Naive B cell (primary cell): ENCODE measurements around the gene SOST. TPM values are rescaled to one million over a fixed set of nuclear protein-coding genes. Genes with fewer than 3 reads are reported as not detected.
A peak's percentile ranks its signal among the peaks of the same experiment; 100 is the strongest.

Source experiments
- ATAC-seq, 2 donors: fragments of 150-1000 bp; cut with Tn5 transposase; 2 replicates each; pipeline ENCODE4 v1.10.0; 2021; ENCODE audit warnings: low read depth in 2 of 2, mild to moderate bottlenecking in 2 of 2, moderate library complexity in 2 of 2
- DNase-seq: peaks from one replicate; pipeline ENCODE4 v3.0.0; 2022
- H3K27ac Mint-ChIP-seq, 6 donors: one replicate each; pipeline ENCODE4 v1.8.0; 2020 to 2022; ENCODE audit warnings: mild to moderate bottlenecking in 6 of 6, mixed read lengths in 6 of 6, moderate library complexity in 5 of 6, inconsistent platforms in 2 of 6
- H3K27me3 Mint-ChIP-seq, 3 donors: one replicate each; pipeline ENCODE4 v1.8.0; 2021 to 2022; ENCODE audit warnings: mixed read lengths in 3 of 3, mild to moderate bottlenecking in 1 of 3
- H3K36me3 Mint-ChIP-seq, 2 donors: one replicate each; pipeline ENCODE4 v1.8.0; 2020 to 2022; ENCODE audit warnings: mixed read lengths in 2 of 2, inconsistent platforms in 1 of 2, mild to moderate bottlenecking in 1 of 2
- H3K4me1 Mint-ChIP-seq, 3 donors: one replicate each; pipeline ENCODE4 v1.8.0; 2020 to 2022; ENCODE audit warnings: mixed read lengths in 3 of 3, inconsistent platforms in 1 of 3, mild to moderate bottlenecking in 1 of 3, moderate library complexity in 1 of 3
- H3K4me3 Mint-ChIP-seq, 8 donors: one replicate each; pipeline ENCODE4 v1.8.0; 2020 to 2022; ENCODE audit warnings: mild to moderate bottlenecking in 8 of 8, mixed read lengths in 8 of 8, moderate library complexity in 8 of 8, inconsistent platforms in 2 of 8
- H3K9me3 Mint-ChIP-seq, 7 donors: one replicate each; pipeline ENCODE4 v1.8.0; 2020 to 2022; ENCODE audit warnings: mixed read lengths in 7 of 7, mild to moderate bottlenecking in 5 of 7, inconsistent platforms in 2 of 7, moderate library complexity in 1 of 7
- polyA plus RNA-seq, 6 donors: library from polyadenylated mRNA; unstranded; fragments of 300-500 nt; fragmentation: Illumina TruSeq; gene quantifications; one replicate each; pipeline ENCODE4 v1.2.3, GENCODE V29; 2021; ENCODE audit warnings: low read depth in 6 of 6

Gene SOST
- polyA plus RNA-seq, 6 donors from 2014 or later = not detected

GRCh38 chr17:43769426-43769825 is 10.8 kb upstream of the SOST start:
- ATAC-seq = no peak
- H3K36me3 Mint-ChIP-seq = no peaks in the 10 kb centered on the region
- H3K9me3 Mint-ChIP-seq = no peaks in the 10 kb centered on the region

GRCh38 chr17:43768943-43769342 is 10.4 kb upstream of the SOST start:
- H3K9me3 Mint-ChIP-seq = no peaks in the 10 kb centered on the region
- no peak for DNase-seq
- H3K27ac Mint-ChIP-seq = peak overlapping the region in 1 of 6 donors; percentile 80
- H3K4me1 Mint-ChIP-seq = peaks cover 27 to 36% (median 29%) of the 10 kb centered on the region in 3 donors
- ATAC-seq = no peak
- peak overlapping the region in 2 of 8 donors; percentile 54 to 55 for H3K4me3 Mint-ChIP-seq
- no peaks in the 10 kb centered on the region for H3K36me3 Mint-ChIP-seq
- H3K27me3 Mint-ChIP-seq = no peaks in the 10 kb centered on the region

More at GRCh38 chr17:43769426-43769825, 10.8 kb upstream of the SOST start:
- peaks cover 27 to 41% (median 29%) of the 10 kb centered on the region in 3 donors for H3K4me1 Mint-ChIP-seq
- peak overlapping the region in 1 of 8 donors; percentile 6 for H3K4me3 Mint-ChIP-seq
- no peaks in the 10 kb centered on the region for H3K27me3 Mint-ChIP-seq
- DNase-seq = no peak
- no peak overlapping the region for H3K27ac Mint-ChIP-seq

- DNase-seq = peak; percentile 44
- H3K27me3 Mint-ChIP-seq = no peaks in the 10 kb centered on the region
- no peaks in the 10 kb centered on the region for H3K36me3 Mint-ChIP-seq
- ATAC-seq = peak; percentile 90 to 93
- peak overlapping the region in 3 of 8 donors; percentile 30 to 54 (median 40) for H3K4me3 Mint-ChIP-seq
- peak overlapping the region in 2 of 6 donors; percentile 20 to 90 for H3K27ac Mint-ChIP-seq
- peaks cover 23 to 30% (median 25%) of the 10 kb centered on the region in 3 donors for H3K4me1 Mint-ChIP-seq
- H3K9me3 Mint-ChIP-seq = no peaks in the 10 kb centered on the region
Observed at GRCh38 chr17:43768382-43768781, 9.8 kb upstream of the SOST start.

- no peak for ATAC-seq
- H3K9me3 Mint-ChIP-seq = no peaks in the 10 kb centered on the region
- no peaks in the 10 kb centered on the region for H3K36me3 Mint-ChIP-seq
- peaks cover 0 to 1% (median 0%) of the 10 kb centered on the region in 3 donors for H3K27me3 Mint-ChIP-seq
- H3K4me3 Mint-ChIP-seq = peak overlapping the region in 1 of 8 donors; percentile 16
- H3K4me1 Mint-ChIP-seq = peaks cover 16 to 23% (median 18%) of the 10 kb centered on the region in 3 donors
- peak overlapping the region in 1 of 6 donors; percentile 12 for H3K27ac Mint-ChIP-seq
- no peak for DNase-seq
Observed at GRCh38 chr17:43767713-43768059, 9.1 kb upstream of the SOST start.

GRCh38 chr17:43767053-43767712 is 8.6 kb upstream of the SOST start:
- Mint-ChIP-seq H3K27me3 (peaks cover 0 to 4% (median 0%) of the 10 kb centered on the region in 3 donors), H3K9me3 (no peaks in the 10 kb centered on the region), H3K27ac (peak overlapping the region in 1 of 6 donors; percentile 12), H3K36me3 (no peaks in the 10 kb centered on the region), H3K4me1 (peaks cover 11 to 18% (median 13%) of the 10 kb centered on the region in 3 donors), H3K4me3 (no peak overlapping the region)
- ATAC-seq = no peak
- DNase-seq = no peak

GRCh38 chr17:43766413-43767052 is 7.9 kb upstream of the SOST start:
- no peaks in the 10 kb centered on the region for H3K9me3 Mint-ChIP-seq
- H3K36me3 Mint-ChIP-seq = no peaks in the 10 kb centered on the region
- peak; percentile 15 for DNase-seq
- peaks cover 0 to 4% (median 0%) of the 10 kb centered on the region in 3 donors for H3K27me3 Mint-ChIP-seq
- peaks cover 9 to 17% (median 10%) of the 10 kb centered on the region in 3 donors for H3K4me1 Mint-ChIP-seq
- no peak overlapping the region for H3K4me3 Mint-ChIP-seq
- no peak for ATAC-seq
- H3K27ac Mint-ChIP-seq = peak overlapping the region in 1 of 6 donors; percentile 13

- no peaks in the 10 kb centered on the region for H3K36me3 Mint-ChIP-seq
- no peak overlapping the region for H3K27ac Mint-ChIP-seq
- H3K27me3 Mint-ChIP-seq = peaks cover 27 to 35% (median 29%) of the 10 kb centered on the region in 3 donors
- no peak overlapping the region for H3K4me3 Mint-ChIP-seq
- no peaks in the 10 kb centered on the region for H3K4me1 Mint-ChIP-seq
- H3K9me3 Mint-ChIP-seq = no peaks in the 10 kb centered on the region
- DNase-seq (peak; percentile 74), ATAC-seq (peak; percentile 82 to 88)
Observed at GRCh38 chr17:43760254-43760852, 1.8 kb upstream of the SOST start.

- Mint-ChIP-seq H3K4me3 (no peak overlapping the region), H3K9me3 (no peaks in the 10 kb centered on the region), H3K4me1 (no peaks in the 10 kb centered on the region), H3K27ac (peak overlapping the region in 1 of 6 donors; percentile 69), H3K36me3 (no peaks in the 10 kb centered on the region), H3K27me3 (peaks cover 28 to 35% (median 30%) of the 10 kb centered on the region in 3 donors)
- DNase-seq (no peak), ATAC-seq (no peak)
Observed at GRCh38 chr17:43759836-43760235, 1.2 kb upstream of the SOST start.

GRCh38 chr17:43758086-43758485 is 505 bp downstream of the SOST start:
- H3K27ac Mint-ChIP-seq = no peak overlapping the region
- H3K27me3 Mint-ChIP-seq = peaks cover 38 to 44% (median 41%) of the 10 kb centered on the region in 3 donors
- DNase-seq (no peak), ATAC-seq (no peak)
- H3K36me3 Mint-ChIP-seq = no peaks in the 10 kb centered on the region
- H3K4me1 Mint-ChIP-seq = no peaks in the 10 kb centered on the region
- H3K9me3 Mint-ChIP-seq = no peaks in the 10 kb centered on the region
- H3K4me3 Mint-ChIP-seq = no peak overlapping the region

- H3K27ac Mint-ChIP-seq = no peak overlapping the region
- H3K9me3 Mint-ChIP-seq = no peaks in the 10 kb centered on the region
- peaks cover 43 to 53% (median 47%) of the 10 kb centered on the region in 3 donors for H3K27me3 Mint-ChIP-seq
- DNase-seq (no peak), ATAC-seq (no peak)
- no peaks in the 10 kb centered on the region for H3K4me1 Mint-ChIP-seq
- no peak overlapping the region for H3K4me3 Mint-ChIP-seq
- H3K36me3 Mint-ChIP-seq = no peaks in the 10 kb centered on the region
Observed at GRCh38 chr17:43757171-43757660, 1.4 kb downstream of the SOST start.

GRCh38 chr17:43756201-43756600 is 2.4 kb downstream of the SOST start:
- Mint-ChIP-seq H3K4me3 (peak overlapping the region in 2 of 8 donors; percentile 12 to 61), H3K27me3 (peaks cover 45 to 63% (median 54%) of the 10 kb centered on the region in 3 donors)

GRCh38 chr17:43755389-43755875 is 3.2 kb downstream of the SOST start:
- no peaks in the 10 kb centered on the region for H3K9me3 Mint-ChIP-seq
- H3K36me3 Mint-ChIP-seq = no peaks in the 10 kb centered on the region
- H3K27ac Mint-ChIP-seq = no peak overlapping the region
- H3K27me3 Mint-ChIP-seq = peaks cover 46 to 67% (median 62%) of the 10 kb centered on the region in 3 donors
- peaks cover 0 to 1% (median 0%) of the 10 kb centered on the region in 3 donors for H3K4me1 Mint-ChIP-seq
- DNase-seq = no peak
- no peak for ATAC-seq
- no peak overlapping the region for H3K4me3 Mint-ChIP-seq

More at GRCh38 chr17:43756201-43756600, 2.4 kb downstream of the SOST start:
- DNase-seq = no peak
- peak overlapping the region in 1 of 6 donors; percentile 73 for H3K27ac Mint-ChIP-seq
- no peaks in the 10 kb centered on the region for H3K4me1 Mint-ChIP-seq
- no peaks in the 10 kb centered on the region for H3K9me3 Mint-ChIP-seq
- no peaks in the 10 kb centered on the region for H3K36me3 Mint-ChIP-seq
- ATAC-seq = no peak

GRCh38 chr17:43754947-43755346 is 3.6 kb downstream of the SOST start:
- no peak for ATAC-seq
- H3K4me3 Mint-ChIP-seq = no peak overlapping the region
- H3K27me3 Mint-ChIP-seq = peaks cover 42 to 72% (median 67%) of the 10 kb centered on the region in 3 donors
- H3K9me3 Mint-ChIP-seq = no peaks in the 10 kb centered on the region
- H3K27ac Mint-ChIP-seq = no peak overlapping the region
- no peak for DNase-seq
- H3K36me3 Mint-ChIP-seq = no peaks in the 10 kb centered on the region
- peaks cover 2 to 6% (median 2%) of the 10 kb centered on the region in 3 donors for H3K4me1 Mint-ChIP-seq
